ENCODE measurements around the gene DIPK1A. TPM values are rescaled to one million over a fixed set of nuclear protein-coding genes. Genes with fewer than 3 reads are reported as not detected.

Gene DIPK1A
- total RNA-seq, 1 donor from 2014 or later, result 7.9 TPM

DNA sequence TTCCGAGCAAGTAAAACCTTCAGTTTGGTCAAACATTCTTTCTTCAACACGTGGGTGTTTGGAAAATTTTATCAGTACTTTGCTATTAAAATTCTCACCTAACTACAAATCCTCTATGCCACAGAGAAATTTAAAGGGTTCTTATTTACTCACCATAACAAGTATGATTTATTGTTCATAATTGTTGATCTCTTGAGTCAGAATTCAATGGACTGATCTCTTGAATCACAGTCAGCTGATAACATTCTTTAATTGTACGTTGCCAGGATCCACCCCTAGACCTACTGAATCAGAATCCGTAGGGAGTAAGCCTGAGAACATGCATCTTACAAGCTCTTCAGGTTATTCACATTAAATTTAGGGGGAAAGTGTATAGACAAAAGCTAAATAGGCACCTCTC, 51.2 kb downstream of the DIPK1A start:
- TF ChIP-seq POLR2A (IDR thresholded peaks at IDR 0.05) (no peak), POLR2AphosphoS5 (IDR thresholded peaks at IDR 0.05; ENCODE audit: insufficient read depth in 1 of 2, low read depth in 1 of 2) (no peak)
- TF ChIP-seq, protein P1, sequence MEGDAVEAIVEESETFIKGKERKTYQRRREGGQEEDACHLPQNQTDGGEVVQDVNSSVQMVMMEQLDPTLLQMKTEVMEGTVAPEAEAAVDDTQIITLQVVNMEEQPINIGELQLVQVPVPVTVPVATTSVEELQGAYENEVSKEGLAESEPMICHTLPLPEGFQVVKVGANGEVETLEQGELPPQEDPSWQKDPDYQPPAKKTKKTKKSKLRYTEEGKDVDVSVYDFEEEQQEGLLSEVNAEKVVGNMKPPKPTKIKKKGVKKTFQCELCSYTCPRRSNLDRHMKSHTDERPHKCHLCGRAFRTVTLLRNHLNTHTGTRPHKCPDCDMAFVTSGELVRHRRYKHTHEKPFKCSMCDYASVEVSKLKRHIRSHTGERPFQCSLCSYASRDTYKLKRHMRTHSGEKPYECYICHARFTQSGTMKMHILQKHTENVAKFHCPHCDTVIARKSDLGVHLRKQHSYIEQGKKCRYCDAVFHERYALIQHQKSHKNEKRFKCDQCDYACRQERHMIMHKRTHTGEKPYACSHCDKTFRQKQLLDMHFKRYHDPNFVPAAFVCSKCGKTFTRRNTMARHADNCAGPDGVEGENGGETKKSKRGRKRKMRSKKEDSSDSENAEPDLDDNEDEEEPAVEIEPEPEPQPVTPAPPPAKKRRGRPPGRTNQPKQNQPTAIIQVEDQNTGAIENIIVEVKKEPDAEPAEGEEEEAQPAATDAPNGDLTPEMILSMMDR (IDR thresholded peaks at IDR 0.05), result no peak
- H3K9me3 ChIP-seq, result no peaks in the 10 kb centered on the region
- H3K4me3 ChIP-seq, result no peak overlapping the region
- peaks cover 21% of the 10 kb centered on the region for H3K4me1 ChIP-seq
- DNase-seq (ENCODE audit: extremely low spot score in 2 of 2), result no peak
- no peaks in the 10 kb centered on the region for H3K27me3 ChIP-seq
- no peak overlapping the region for H3K27ac ChIP-seq
- intact Hi-C loops (cut with DNase I), result no loop called here
- H3K36me3 ChIP-seq, result no peaks in the 10 kb centered on the region

DNA sequence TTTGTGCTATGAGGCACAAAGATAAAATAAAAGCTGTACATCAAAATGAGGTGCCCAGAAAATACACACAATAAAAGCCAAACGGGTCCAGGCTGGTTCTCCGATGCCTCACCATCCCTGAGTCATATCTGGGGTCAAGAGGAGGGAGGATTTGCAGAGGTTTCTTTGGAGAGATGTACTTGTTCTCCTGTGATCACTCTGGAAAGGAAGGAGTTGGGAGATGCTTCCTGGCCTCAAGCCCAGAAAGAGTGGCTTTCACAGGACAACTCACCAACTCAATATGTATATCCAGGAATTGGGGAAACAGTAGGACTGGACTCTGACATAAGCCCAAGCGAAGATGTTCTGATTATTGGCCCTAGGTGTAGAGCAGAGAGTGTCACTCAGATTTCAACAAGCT, 51.9 kb downstream of the DIPK1A start:
- TF ChIP-seq, protein P1 (IDR thresholded peaks at IDR 0.05), result no peak
- TF ChIP-seq POLR2AphosphoS5 (IDR thresholded peaks at IDR 0.05; ENCODE audit: insufficient read depth in 1 of 2, low read depth in 1 of 2), result peak in 1 of 2 donors; percentile 32
- H3K27ac ChIP-seq, result no peak overlapping the region
- no peak for DNase-seq (ENCODE audit: extremely low spot score in 2 of 2)
- no peaks in the 10 kb centered on the region for H3K27me3 ChIP-seq
- no peaks in the 10 kb centered on the region for H3K9me3 ChIP-seq
- no peak overlapping the region for H3K4me3 ChIP-seq
- no peaks in the 10 kb centered on the region for H3K36me3 ChIP-seq
- intact Hi-C loops (cut with DNase I), result no loop called here
- H3K4me1 ChIP-seq, result peaks cover 21% of the 10 kb centered on the region

DNA sequence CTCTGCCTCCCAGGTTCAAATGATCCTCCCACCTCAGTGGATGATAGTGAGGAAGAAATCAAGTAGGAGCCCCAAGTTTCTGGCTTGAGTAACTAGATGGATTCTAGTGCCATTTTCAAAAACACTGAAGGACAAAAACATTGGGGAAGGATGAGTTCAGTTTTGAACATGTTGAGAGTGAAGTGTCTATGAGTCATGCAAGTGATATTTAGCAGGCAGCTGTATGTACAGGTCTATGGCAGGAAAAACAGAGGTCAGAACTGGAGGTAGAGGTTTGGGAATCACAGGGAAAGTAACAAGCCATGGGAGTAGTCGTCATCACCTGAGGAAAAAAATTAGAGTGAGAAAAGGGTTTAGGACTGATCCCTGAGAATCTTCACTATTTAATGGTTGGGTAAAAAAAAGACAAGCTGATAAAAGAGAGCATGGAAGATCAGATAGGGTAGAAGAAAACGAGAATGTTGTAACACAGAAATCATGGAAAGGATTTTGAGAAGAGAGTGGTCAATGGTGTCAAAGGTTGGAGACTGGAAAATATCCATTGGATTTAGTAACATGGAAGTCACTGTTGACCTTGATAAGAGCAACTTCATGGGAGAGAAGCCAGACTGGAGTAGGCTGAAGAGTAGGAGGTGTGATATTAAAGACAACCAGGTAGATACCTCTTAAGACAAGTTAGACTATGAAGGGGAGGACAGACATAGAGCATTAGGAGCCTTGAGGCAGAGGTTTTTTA, 53.1 kb downstream of the DIPK1A start:
- TF ChIP-seq POLR2AphosphoS5 (IDR thresholded peaks at IDR 0.05; ENCODE audit: insufficient read depth in 1 of 2, low read depth in 1 of 2) (no peak), POLR2A (IDR thresholded peaks at IDR 0.05) (no peak)
- TF ChIP-seq, protein P1 (IDR thresholded peaks at IDR 0.05), result no peak
- H3K9me3 ChIP-seq, result no peaks in the 10 kb centered on the region
- DNase-seq (ENCODE audit: extremely low spot score in 2 of 2), result no peak
- H3K4me1 ChIP-seq, result peaks cover 21% of the 10 kb centered on the region
- H3K4me3 ChIP-seq, result no peak overlapping the region
- no peaks in the 10 kb centered on the region for H3K27me3 ChIP-seq
- intact Hi-C loops (cut with DNase I), result no loop called here
- no peak overlapping the region for H3K27ac ChIP-seq
- no peaks in the 10 kb centered on the region for H3K36me3 ChIP-seq

DNA sequence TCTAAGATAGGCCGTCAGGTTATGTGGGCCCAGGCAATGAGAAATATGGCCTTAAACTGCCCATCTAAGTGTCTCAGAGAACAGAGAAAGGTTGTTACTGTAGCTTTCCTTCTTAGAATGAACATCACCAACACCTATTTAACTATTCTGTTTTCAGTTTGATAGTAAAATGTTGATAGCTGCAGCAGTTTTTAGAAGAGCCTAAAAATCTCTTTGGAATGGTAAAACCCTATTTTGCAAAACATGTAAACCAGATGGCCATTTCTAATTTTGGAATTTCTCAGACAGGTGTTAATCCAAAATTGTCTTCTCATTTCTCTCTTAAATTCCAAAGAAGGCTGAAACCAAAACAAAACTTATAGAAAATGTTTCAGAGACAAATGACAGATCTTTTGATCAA, 57.5 kb downstream of the DIPK1A start:
- Histone ChIP-seq H3K4me1 (peaks cover 4% of the 10 kb centered on the region), H3K36me3 (no peaks in the 10 kb centered on the region), H3K9me3 (no peaks in the 10 kb centered on the region), H3K27me3 (no peaks in the 10 kb centered on the region), H3K27ac (no peak overlapping the region), H3K4me3 (no peak overlapping the region)
- DNase-seq (ENCODE audit: extremely low spot score in 2 of 2), result no peak
- intact Hi-C loops (cut with DNase I), result no loop called here
- no peak for TF ChIP-seq POLR2AphosphoS5 (IDR thresholded peaks at IDR 0.05; ENCODE audit: insufficient read depth in 1 of 2, low read depth in 1 of 2)
- TF ChIP-seq, protein P1 (IDR thresholded peaks at IDR 0.05), result no peak
- TF ChIP-seq POLR2A (IDR thresholded peaks at IDR 0.05), result no peak

DNA sequence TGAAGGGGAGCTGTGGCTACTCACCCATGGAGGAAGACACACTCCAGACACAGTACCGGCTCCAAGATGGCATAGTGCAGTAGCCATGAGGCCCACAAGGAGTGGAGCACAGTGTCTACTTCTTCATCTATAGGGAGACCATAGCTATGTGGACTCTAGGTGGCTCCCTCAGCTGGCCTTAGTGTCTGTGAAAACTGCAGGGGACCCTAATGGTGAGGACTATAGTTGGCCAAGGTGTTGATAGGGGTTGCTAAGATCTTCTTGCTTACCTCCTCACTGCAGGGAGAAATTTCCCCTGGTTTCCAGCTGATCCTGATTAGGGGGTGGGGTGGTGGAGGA, 58.9 kb downstream of the DIPK1A start:
- DNase-seq (ENCODE audit: extremely low spot score in 2 of 2), result no peak
- Histone ChIP-seq H3K4me1 (no peaks in the 10 kb centered on the region), H3K4me3 (no peak overlapping the region), H3K36me3 (no peaks in the 10 kb centered on the region), H3K27me3 (no peaks in the 10 kb centered on the region), H3K9me3 (no peaks in the 10 kb centered on the region), H3K27ac (no peak overlapping the region)
- intact Hi-C loops (cut with DNase I), result no loop called here
- TF ChIP-seq POLR2A (IDR thresholded peaks at IDR 0.05) (no peak), POLR2AphosphoS5 (IDR thresholded peaks at IDR 0.05; ENCODE audit: insufficient read depth in 1 of 2, low read depth in 1 of 2) (no peak)
- TF ChIP-seq, protein P1 (IDR thresholded peaks at IDR 0.05), result no peak
